RCC 7860 (cell line): ENCODE results near the gene SCGB1C1.
A peak's percentile ranks its signal among the peaks of the same experiment; 100 is the strongest.
"Not testable (repeated sequence)": the region's sequence is repeated elsewhere in the genome, so short reads cannot be mapped to it uniquely, and the experiment has no call there.

ENCODE experiments used
- DNase-seq: peaks from one replicate; pipeline ENCODE4 v3.0.0-alpha.2; 2015; ENCODE audit warnings: low spot score
- FAIRE-seq: peaks from 2 replicates; lab custom pipeline; 2012; peaks lifted over from hg19 to GRCh38; lab: Jason Lieb, UNC

The SCGB1C1 gene

GRCh38 chr11:216081-216974 is 23.4 kb downstream of the SCGB1C1 start:
- DNase-seq (no peak), FAIRE-seq (no peak)

DNA sequence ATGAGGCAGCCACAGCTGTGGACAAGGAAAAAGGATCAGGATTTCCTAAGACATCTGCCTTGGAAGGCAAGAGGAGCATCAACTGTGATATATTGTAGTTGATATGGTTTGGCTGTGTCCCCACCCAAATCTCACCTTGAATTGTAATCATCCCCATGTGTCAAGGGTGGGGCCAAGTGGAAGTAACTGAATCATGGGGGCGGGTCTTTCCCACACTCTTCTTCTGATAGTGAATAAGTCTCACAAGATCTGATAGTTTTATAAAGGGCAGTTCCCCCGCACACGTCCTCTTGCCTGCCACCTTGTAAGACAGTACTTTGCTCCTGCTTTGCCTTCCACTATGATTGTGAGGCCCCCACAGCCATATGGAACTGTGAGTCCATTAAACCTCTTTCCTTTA is 24.8 kb downstream of the SCGB1C1 start:
- FAIRE-seq (no peak), DNase-seq (no peak)

DNA sequence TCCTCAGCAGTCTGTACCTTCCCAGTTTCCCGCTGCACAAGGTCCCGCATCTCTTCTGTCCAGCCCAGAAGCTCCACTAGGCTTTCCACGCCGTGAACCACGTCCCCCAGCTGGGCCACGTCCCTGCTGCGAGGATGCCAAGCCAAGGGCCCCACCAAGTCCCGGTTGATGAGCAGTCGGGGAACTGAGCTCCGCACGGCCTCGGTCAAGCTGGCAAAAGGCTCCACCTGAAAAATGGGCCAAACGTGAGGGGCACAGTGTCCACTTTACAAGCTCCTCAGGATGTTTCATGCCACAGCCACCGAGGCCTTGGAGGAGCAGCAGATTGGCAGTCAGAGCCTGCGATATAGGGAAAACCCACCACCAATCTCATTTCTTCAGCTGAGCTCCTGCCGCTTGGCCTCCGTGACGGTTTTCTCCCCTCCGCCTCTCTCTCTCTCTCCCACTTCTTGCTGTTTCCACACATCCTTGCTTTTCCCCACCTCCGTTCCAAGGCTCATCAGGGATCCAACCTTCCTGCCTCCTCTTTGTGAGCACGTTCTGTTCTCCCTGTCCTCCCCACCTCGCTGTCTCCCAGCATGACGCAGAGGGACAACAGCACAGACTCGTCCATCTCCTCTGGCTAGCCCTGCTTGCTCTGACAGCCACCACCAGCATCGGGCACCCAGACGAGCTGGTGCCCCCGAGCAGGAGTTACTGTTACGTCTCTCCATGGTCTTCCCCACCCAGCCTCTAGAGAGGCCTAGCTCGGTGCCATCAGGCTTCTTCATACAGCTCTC is 26.1 kb downstream of the SCGB1C1 start:
- DNase-seq (no peak), FAIRE-seq (no peak)

DNA sequence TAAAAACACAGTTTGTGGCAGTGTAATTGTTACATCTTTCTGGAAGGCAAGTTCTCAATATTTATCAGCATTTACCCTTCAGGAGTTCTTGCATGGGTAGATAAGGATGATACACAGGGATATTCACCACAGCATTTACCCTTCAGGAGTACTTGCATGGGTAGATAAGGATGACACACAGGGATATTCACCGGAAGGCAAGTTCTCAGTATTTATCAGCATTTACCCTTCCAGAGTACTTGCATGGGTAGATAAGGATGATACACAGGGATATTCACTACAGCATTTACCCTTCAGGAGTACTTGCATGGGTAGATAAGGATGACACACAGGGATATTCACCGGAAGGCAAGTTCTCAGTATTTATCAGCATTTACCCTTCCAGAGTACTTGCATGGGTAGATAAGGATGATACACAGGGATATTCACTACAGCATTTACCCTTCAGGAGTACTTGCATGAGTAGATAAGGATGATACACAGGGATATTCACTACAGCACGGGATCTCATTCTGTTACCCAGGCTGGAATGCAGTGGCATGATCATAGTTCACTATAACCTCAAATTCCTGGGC is 27.9 kb downstream of the SCGB1C1 start:
- FAIRE-seq = not testable (repeated sequence)

GRCh38 chr11:221539-221938 is 28.7 kb downstream of the SCGB1C1 start:
- FAIRE-seq (no peak), DNase-seq (no peak)

More for the DNA sequence above, 27.9 kb downstream of the SCGB1C1 start:
- not testable (repeated sequence) for DNase-seq

GRCh38 chr11:221998-222789 is 29.3 kb downstream of the SCGB1C1 start:
- FAIRE-seq = no peak

GRCh38 chr11:223026-223789 is 30.3 kb downstream of the SCGB1C1 start:
- FAIRE-seq (no peak), DNase-seq (no peak)

More at GRCh38 chr11:221998-222789, 29.3 kb downstream of the SCGB1C1 start:
- DNase-seq = no peak

GRCh38 chr11:223884-224283 is 31.0 kb downstream of the SCGB1C1 start:
- no peak for FAIRE-seq
- no peak for DNase-seq

- FAIRE-seq = no peak
- no peak for DNase-seq
These were observed 31.5 kb downstream of the SCGB1C1 start for GRCh38 chr11:224424-224823.

DNA sequence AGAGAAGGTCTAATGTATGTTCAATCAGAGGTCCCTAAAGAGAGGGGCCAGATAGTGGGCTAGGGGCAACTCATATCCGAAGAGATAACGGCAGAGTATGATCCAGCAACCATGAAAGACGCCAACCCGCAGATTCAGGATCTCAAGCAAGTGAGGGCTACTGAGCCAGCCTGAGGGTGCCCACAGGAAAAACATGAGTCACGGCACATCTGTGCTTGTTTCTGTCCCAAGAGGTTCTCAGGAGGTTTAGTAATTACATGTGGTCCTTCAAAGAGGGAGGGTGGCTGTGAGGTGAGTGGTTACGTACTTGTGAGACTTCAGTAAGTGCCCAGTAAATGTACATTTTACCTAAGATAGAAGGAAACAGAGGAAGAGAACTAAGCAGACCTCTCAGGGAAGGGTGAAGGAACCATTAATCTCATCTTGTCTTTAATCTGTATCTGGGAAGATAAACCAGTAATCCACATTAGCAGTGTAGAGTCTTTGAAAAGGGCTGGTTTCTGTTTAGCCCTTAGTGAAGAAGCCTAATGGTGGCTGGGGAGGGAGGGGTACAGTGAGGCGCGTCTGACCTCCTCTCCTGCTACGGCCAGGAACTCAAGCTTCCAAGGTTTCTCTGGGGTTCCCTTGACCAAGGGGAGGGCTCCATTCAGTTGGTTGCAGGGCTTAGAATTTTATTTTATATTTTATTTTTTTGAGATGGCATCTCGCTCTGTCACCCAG is 33.0 kb downstream of the SCGB1C1 start:
- no peak for FAIRE-seq

DNA sequence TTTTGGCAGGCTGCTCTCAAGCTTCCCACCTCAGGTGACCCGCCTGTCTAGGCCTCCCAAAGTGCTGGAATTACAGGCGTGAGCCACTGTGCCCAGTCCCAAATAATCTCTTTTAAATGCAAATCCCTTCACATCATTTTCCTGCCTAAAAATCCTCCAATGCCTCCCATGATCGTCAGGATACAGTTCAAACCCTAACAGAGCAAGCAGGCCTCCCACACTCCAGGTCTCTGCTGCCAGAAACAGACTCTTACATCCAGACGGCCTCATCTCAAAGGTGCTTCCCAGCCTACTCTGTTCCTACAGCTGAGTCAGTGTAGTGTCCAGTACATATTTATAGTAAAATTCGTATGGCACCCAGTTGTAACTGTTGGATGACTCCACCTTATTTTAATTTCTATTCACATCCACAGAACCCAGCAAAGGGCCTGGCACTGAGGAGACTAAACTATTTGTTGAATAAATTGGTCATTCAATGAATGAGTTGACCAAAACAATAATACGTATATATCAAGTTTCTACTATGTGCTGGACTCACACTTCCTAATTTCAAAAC is 35.0 kb downstream of the SCGB1C1 start:
- no peak for DNase-seq
- FAIRE-seq = no peak

More for the DNA sequence above, 33.0 kb downstream of the SCGB1C1 start:
- no peak for DNase-seq

DNA sequence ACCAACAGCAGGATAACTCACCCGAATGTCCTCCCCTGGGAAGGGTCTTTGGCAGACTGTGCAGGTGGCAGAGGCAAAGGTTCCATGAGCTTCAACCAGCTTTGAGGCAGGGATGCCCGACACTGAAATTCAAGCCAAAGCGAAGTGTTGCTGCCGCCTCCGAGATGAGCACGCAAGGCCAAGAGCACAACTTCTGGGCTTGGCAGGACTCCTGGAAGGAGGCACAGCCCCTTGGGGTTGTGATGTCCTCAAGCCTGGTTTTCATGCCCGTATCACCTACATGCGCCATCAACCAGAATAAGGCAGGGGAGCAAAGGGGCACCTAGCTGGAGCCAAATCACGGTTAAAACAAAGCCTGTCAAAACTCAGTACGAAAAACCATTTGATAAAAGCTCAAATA is 37.6 kb downstream of the SCGB1C1 start:
- FAIRE-seq (no peak), DNase-seq (no peak)

- FAIRE-seq (no peak), DNase-seq (no peak)
These were observed 40.1 kb downstream of the SCGB1C1 start for GRCh38 chr11:232783-233565.

GRCh38 chr11:235180-235579 is 42.3 kb downstream of the SCGB1C1 start:
- DNase-seq (no peak), FAIRE-seq (no peak)

GRCh38 chr11:235609-235996 is 42.7 kb downstream of the SCGB1C1 start:
- DNase-seq = no peak
- FAIRE-seq = no peak

DNA sequence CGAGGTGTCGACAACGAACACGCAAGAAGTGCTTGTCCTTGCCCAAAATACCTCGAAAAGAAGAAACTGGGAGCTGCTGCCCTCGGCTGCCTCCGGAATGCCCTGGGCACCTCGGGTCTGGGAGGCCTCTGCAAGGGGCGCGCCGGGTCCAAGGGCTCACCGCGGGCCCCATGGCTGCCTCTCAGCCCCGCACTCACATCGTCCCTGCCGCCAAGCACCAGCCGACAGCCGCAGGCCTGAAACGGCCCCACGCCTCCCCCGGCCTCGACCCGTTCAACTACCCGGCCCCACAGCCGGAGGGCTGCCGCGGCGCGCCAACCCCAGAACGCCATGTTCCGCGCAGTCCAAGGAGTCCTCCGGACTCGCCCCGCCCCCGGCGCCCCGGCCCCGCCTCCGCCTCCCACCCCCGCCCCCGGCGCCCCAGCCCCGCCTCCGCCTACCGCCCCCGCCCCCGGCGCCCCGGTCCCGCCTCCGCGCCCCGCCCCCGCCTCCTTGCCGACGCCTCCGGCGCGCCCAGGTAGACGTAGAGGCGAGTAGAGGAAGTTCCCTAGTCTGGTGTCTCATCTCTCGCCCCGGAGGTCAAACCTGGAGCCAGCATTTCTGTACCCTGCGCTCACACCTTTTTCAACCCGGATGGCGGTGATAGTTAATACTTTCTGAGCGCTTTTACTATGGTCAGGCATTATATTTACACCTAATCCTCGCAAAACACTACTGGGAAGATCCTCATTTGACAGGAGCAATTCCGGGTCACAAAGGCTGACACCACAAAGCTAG is 43.3 kb downstream of the SCGB1C1 start, which contains the start of gene SIRT3:
Gene SIRT3 (minus strand): TSS at position 346 of the 777 bp plus-strand sequence. CDS start 14 bp downstream, at position 332.
- DNase-seq = peak; percentile 76
- no peak for FAIRE-seq
